ENCODE measurements around the gene HOXB4.

The HOXB4 gene

DNA sequence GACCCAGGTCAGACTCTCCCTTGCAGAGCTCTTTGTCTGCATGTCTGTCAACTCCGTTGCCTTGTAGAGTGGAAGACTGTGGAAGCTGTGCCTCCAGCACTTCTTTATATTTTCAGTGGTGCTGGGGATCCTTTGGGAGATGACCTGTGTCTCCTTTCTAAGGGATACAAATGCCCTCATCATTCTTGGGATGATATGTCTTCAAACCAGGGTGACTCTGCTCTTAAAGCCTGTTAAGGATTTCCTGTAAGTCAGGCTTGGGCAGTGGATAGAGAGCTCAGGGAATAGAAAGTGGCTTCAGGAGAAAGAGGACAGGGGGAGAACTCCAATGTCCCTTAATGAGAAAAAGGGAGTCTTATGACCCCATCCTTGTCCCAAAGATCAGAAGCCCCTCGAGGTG, 10.4 kb upstream of the HOXB4 start:
- Histone ChIP-seq H3K9ac (ENCODE audit: low read depth in 1 of 2, low read length in 2 of 2) (peak overlapping the region in 1 of 2 donors; percentile 44), H3K27me3 (ENCODE audit: control insufficient read depth in 1 of 2, insufficient read depth in 2 of 2, low read length in 2 of 2) (peaks cover 76 to 92% of the 10 kb centered on the region in 2 donors), H3K27ac (ENCODE audit: low read depth, low read length) (peak overlapping the region; percentile 64), H3K4me1 (ENCODE audit: control insufficient read depth in 1 of 2, insufficient read depth in 2 of 2, low read length in 2 of 2) (peaks cover 7 to 8% of the 10 kb centered on the region in 2 donors), H3K4me3 (ENCODE audit: low read depth in 1 of 2, low read length in 2 of 2) (peak overlapping the region in 1 of 2 donors; percentile 30), H3K36me3 (ENCODE audit: control insufficient read depth in 1 of 2, insufficient read depth in 2 of 2, low read length in 2 of 2) (no peaks in the 10 kb centered on the region), H3K9me3 (ENCODE audit: control insufficient read depth in 1 of 2, low read length in 2 of 2) (no peaks in the 10 kb centered on the region)

DNA sequence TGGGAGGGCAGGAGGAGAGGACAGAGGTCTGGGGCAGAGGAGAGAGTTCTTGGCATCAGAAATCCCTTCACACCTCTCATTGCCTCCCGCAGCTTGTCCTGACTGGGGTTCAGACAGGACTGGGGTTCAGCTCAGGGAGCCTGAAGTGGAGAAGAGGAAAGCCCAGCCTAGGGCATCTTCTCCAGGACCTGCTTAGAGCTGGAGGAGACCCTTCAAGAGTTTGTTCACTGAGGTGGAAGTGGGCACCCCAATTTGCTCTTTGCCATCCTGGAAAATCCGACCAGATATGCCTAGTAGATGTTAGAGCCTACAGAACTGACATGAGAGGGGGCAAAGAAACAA, 9.9 kb upstream of the HOXB4 start:
- peaks cover 75 to 92% of the 10 kb centered on the region in 2 donors for H3K27me3 ChIP-seq (ENCODE audit: control insufficient read depth in 1 of 2, insufficient read depth in 2 of 2, low read length in 2 of 2)
- H3K27ac ChIP-seq (ENCODE audit: low read depth, low read length), result peak overlapping the region; percentile 64
- H3K9me3 ChIP-seq (ENCODE audit: control insufficient read depth in 1 of 2, low read length in 2 of 2), result no peaks in the 10 kb centered on the region
- no peaks in the 10 kb centered on the region for H3K36me3 ChIP-seq (ENCODE audit: control insufficient read depth in 1 of 2, insufficient read depth in 2 of 2, low read length in 2 of 2)
- peaks cover 8 to 12% of the 10 kb centered on the region in 2 donors for H3K4me1 ChIP-seq (ENCODE audit: control insufficient read depth in 1 of 2, insufficient read depth in 2 of 2, low read length in 2 of 2)
- H3K9ac ChIP-seq (ENCODE audit: low read depth in 1 of 2, low read length in 2 of 2), result peak overlapping the region in 1 of 2 donors; percentile 44
- H3K4me3 ChIP-seq (ENCODE audit: low read depth in 1 of 2, low read length in 2 of 2), result no peak overlapping the region

DNA sequence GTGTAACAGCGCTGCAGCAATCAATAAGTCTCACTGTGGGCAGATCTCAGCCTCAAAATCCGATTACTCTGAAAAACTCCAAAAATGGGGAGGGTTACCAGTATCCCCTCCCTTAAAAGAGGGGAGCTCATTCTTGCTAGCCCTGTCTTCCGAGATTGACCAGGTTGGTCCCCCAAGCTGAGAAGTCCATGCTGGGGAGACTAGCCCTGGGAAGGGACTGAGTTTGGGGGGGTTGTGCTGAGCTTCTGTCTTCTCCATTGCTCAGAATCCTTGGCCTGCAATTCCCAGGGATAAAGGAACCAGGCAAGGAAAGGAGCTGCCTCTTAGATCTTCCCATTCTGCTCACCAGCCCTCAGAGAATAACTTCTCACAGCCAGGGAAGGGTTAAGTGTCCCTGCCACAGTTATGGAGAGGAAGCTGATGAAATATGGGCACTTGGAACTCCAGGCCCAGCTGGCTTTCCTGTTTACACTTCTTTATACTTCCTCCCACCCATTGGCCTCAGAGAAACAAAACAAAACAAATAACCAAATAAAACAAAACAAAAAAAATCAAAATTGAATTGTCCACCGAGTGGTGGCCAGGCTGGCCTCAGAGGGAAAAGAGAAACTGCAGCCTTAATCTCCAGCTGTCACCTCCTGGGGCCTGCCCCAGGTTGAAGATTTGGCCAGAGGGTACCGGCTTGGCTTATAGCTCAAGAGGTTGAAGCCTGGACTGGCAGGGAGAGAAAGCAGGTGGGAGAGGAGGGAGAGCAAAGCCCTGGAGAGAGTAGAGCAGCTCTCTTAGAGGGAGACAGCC, 9.3 kb upstream of the HOXB4 start:
- no peaks in the 10 kb centered on the region for H3K9me3 ChIP-seq (ENCODE audit: control insufficient read depth in 1 of 2, low read length in 2 of 2)
- H3K27ac ChIP-seq (ENCODE audit: low read depth, low read length), result peak overlapping the region; percentile 64
- H3K9ac ChIP-seq (ENCODE audit: low read depth in 1 of 2, low read length in 2 of 2), result peak overlapping the region; percentile 50 to 55
- peak overlapping the region in 1 of 2 donors; percentile 32 for H3K4me3 ChIP-seq (ENCODE audit: low read depth in 1 of 2, low read length in 2 of 2)
- H3K4me1 ChIP-seq (ENCODE audit: control insufficient read depth in 1 of 2, insufficient read depth in 2 of 2, low read length in 2 of 2), result peaks cover 8 to 12% of the 10 kb centered on the region in 2 donors
- H3K27me3 ChIP-seq (ENCODE audit: control insufficient read depth in 1 of 2, insufficient read depth in 2 of 2, low read length in 2 of 2), result peaks cover 75 to 94% of the 10 kb centered on the region in 2 donors
- no peaks in the 10 kb centered on the region for H3K36me3 ChIP-seq (ENCODE audit: control insufficient read depth in 1 of 2, insufficient read depth in 2 of 2, low read length in 2 of 2)

DNA sequence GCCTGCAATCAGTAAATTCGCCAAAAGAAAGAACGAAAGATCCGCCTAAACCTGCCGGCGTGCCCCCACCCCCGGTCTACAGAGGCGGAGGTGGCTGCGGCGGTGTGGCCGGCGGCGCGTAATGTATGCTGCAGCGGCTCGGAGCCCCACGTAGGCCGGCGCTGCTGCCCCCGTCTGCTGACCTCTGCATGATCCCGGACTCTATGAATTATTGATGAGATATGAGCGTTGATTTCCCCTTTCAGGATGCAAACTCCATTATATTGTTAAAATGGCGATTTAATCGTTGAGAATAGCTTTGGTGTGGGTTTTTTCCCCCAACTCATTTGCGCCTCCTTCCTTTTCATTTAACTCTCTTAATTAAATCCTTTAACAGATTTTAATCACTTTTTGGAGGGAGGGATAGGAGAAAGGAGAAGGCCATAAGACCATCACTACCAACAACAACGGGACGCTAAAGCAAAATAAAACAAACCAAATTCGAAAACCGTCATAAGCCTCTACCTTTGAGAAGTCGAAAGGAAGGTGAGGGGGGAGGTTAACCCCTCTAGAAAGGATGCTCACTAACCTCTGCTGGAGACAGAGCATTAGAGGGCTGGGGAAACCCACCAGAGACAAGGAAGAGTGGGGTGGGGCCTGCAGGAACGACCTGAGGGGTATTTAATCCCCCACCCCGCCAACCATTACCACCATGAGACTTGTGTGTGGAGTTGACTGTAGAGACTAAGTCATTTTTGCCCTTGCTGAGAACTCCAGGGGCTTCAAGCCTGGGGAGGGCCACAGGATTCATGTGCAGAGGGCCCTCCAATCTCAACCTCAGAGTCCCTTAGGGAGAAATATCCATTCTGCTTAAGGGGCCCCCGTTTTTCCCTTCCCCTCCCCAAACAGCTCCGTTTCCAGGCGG, 8.5 kb upstream of the HOXB4 start:
- peak overlapping the region; percentile 50 to 55 for H3K9ac ChIP-seq (ENCODE audit: low read depth in 1 of 2, low read length in 2 of 2)
- no peaks in the 10 kb centered on the region for H3K9me3 ChIP-seq (ENCODE audit: control insufficient read depth in 1 of 2, low read length in 2 of 2)
- peak overlapping the region; percentile 64 for H3K27ac ChIP-seq (ENCODE audit: low read depth, low read length)
- H3K36me3 ChIP-seq (ENCODE audit: control insufficient read depth in 1 of 2, insufficient read depth in 2 of 2, low read length in 2 of 2), result no peaks in the 10 kb centered on the region
- H3K27me3 ChIP-seq (ENCODE audit: control insufficient read depth in 1 of 2, insufficient read depth in 2 of 2, low read length in 2 of 2), result peaks cover 74 to 96% of the 10 kb centered on the region in 2 donors
- H3K4me3 ChIP-seq (ENCODE audit: low read depth in 1 of 2, low read length in 2 of 2), result peak overlapping the region; percentile 69 to 81
- peaks cover 8 to 12% of the 10 kb centered on the region in 2 donors for H3K4me1 ChIP-seq (ENCODE audit: control insufficient read depth in 1 of 2, insufficient read depth in 2 of 2, low read length in 2 of 2)

DNA sequence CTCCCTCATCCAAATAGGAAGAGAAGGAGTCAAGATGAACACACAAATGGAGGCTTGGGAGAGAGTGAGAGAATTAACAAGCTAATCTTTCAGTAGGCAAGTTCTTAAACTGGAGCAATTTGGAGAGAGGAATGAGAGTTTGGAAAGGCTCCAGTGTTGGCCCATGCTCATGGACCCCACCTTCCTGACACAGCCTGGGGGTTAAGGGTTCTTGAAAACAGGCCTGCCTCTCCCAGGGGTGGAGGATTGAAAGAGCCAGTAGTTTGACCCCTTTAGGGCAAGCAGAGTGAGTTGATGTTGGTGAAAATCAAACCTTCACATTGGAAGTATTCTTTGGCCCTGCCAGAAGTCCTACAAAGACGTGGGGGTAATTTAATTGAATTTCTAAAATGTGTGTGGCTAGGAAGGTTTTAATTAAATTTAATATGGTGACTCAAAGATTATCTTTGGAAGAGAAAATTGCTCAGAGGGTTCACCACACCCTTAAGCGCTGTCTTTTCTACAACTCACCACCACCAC, 6.1 kb upstream of the HOXB4 start:
- Histone ChIP-seq H3K9ac (ENCODE audit: low read depth in 1 of 2, low read length in 2 of 2) (no peak overlapping the region), H3K4me1 (ENCODE audit: control insufficient read depth in 1 of 2, insufficient read depth in 2 of 2, low read length in 2 of 2) (peaks cover 8 to 12% of the 10 kb centered on the region in 2 donors), H3K4me3 (ENCODE audit: low read depth in 1 of 2, low read length in 2 of 2) (no peak overlapping the region), H3K27me3 (ENCODE audit: control insufficient read depth in 1 of 2, insufficient read depth in 2 of 2, low read length in 2 of 2) (peaks cover 69 to 94% of the 10 kb centered on the region in 2 donors), H3K9me3 (ENCODE audit: control insufficient read depth in 1 of 2, low read length in 2 of 2) (no peaks in the 10 kb centered on the region), H3K36me3 (ENCODE audit: control insufficient read depth in 1 of 2, insufficient read depth in 2 of 2, low read length in 2 of 2) (no peaks in the 10 kb centered on the region), H3K27ac (ENCODE audit: low read depth, low read length) (peak overlapping the region; percentile 30)

DNA sequence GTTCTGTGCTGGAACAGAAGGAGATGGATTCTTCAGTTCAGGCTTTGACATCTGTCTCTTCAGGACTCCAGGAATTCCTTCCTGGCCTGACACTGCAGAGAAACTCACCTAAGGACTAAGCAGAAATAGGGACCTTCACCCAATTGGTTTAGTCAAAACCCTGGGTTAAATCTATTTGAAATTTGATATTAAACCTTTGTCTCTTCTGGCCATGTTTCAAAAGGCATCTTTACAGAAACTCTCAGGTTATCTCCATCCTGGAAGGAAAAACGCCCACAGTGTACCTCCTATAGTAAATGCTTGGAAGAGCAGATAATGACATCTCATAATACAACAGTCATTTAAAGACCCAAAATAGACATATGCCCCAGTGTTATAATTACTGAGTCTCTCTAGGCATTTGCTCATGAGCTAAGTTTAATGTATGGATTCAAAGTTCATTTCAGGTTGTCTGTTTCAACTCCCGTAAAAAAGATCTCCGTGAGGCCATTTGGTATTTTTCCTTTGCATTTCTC, 5.6 kb upstream of the HOXB4 start:
- Histone ChIP-seq H3K27ac (ENCODE audit: low read depth, low read length) (no peak overlapping the region), H3K9me3 (ENCODE audit: control insufficient read depth in 1 of 2, low read length in 2 of 2) (no peaks in the 10 kb centered on the region), H3K36me3 (ENCODE audit: control insufficient read depth in 1 of 2, insufficient read depth in 2 of 2, low read length in 2 of 2) (no peaks in the 10 kb centered on the region), H3K4me1 (ENCODE audit: control insufficient read depth in 1 of 2, insufficient read depth in 2 of 2, low read length in 2 of 2) (peaks cover 8 to 16% of the 10 kb centered on the region in 2 donors), H3K9ac (ENCODE audit: low read depth in 1 of 2, low read length in 2 of 2) (no peak overlapping the region), H3K27me3 (ENCODE audit: control insufficient read depth in 1 of 2, insufficient read depth in 2 of 2, low read length in 2 of 2) (peaks cover 70 to 94% of the 10 kb centered on the region in 2 donors), H3K4me3 (ENCODE audit: low read depth in 1 of 2, low read length in 2 of 2) (no peak overlapping the region)

DNA sequence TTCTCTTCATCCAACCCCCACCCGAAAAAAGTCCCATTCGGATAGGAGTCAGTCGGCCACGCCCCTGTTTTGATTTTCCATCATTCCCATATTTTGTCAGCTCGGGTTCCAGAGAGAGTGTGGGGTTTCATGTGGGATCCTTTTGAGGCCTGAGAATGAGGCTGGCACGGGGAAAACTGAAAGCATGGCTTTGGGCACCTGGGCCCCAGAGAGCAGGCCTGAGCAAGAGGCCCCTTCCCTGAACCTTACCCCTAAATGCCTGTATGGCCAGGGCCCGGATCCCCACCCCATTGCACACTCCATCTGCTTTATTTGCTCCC, 4.6 kb upstream of the HOXB4 start:
- Histone ChIP-seq H3K4me3 (ENCODE audit: low read depth in 1 of 2, low read length in 2 of 2) (no peak overlapping the region), H3K27ac (ENCODE audit: low read depth, low read length) (peak overlapping the region; percentile 87), H3K9me3 (ENCODE audit: control insufficient read depth in 1 of 2, low read length in 2 of 2) (no peaks in the 10 kb centered on the region), H3K4me1 (ENCODE audit: control insufficient read depth in 1 of 2, insufficient read depth in 2 of 2, low read length in 2 of 2) (peaks cover 8 to 17% of the 10 kb centered on the region in 2 donors), H3K9ac (ENCODE audit: low read depth in 1 of 2, low read length in 2 of 2) (no peak overlapping the region), H3K36me3 (ENCODE audit: control insufficient read depth in 1 of 2, insufficient read depth in 2 of 2, low read length in 2 of 2) (no peaks in the 10 kb centered on the region), H3K27me3 (ENCODE audit: control insufficient read depth in 1 of 2, insufficient read depth in 2 of 2, low read length in 2 of 2) (peaks cover 61 to 87% of the 10 kb centered on the region in 2 donors)

DNA sequence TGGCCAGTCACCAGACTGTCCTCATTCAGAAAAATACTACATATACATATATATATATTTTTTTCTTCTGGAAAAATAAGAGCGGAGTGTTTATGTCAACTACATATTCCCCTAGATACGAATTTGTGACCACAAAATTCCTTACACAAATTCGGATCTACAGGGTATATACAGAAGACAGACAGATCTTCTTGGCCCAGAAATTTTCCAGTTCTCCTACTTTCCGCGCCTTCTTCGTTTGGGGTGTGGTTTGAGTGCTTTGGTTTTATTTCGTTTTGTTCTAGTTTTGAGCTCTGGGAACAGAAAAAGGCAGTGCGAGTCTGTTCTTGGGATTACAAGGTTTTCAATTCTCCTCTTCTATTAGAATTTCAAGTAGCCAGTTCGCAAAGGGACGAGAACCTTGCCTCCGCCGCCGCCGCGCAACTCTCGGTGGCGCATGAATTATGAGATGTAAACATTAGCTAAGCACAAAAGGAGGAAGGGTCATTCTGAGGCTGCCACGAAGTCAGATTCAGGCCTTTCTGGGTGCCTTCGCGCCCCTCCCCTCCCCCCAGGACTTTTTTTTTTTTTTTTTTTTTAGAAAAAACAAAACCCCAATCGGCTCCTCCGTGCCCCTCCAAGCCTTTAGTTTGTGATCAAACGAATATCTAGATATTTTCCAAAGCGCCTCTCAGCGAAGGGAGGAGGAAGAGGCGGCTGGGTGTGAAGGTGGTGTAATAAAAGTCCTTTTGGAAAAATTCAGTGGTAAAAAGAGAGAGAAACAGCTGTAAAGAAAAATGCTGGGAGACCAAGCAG, 1.8 kb upstream of the HOXB4 start:
- Histone ChIP-seq H3K9ac (ENCODE audit: low read depth in 1 of 2, low read length in 2 of 2) (peak overlapping the region; percentile 53 to 66), H3K4me1 (ENCODE audit: control insufficient read depth in 1 of 2, insufficient read depth in 2 of 2, low read length in 2 of 2) (peaks cover 0 to 11% of the 10 kb centered on the region in 2 donors), H3K27me3 (ENCODE audit: control insufficient read depth in 1 of 2, insufficient read depth in 2 of 2, low read length in 2 of 2) (peaks cover 54 to 84% of the 10 kb centered on the region in 2 donors), H3K27ac (ENCODE audit: low read depth, low read length) (peak overlapping the region; percentile 61), H3K9me3 (ENCODE audit: control insufficient read depth in 1 of 2, low read length in 2 of 2) (no peaks in the 10 kb centered on the region), H3K36me3 (ENCODE audit: control insufficient read depth in 1 of 2, insufficient read depth in 2 of 2, low read length in 2 of 2) (no peaks in the 10 kb centered on the region), H3K4me3 (ENCODE audit: low read depth in 1 of 2, low read length in 2 of 2) (peak overlapping the region in 1 of 2 donors; percentile 55)

DNA sequence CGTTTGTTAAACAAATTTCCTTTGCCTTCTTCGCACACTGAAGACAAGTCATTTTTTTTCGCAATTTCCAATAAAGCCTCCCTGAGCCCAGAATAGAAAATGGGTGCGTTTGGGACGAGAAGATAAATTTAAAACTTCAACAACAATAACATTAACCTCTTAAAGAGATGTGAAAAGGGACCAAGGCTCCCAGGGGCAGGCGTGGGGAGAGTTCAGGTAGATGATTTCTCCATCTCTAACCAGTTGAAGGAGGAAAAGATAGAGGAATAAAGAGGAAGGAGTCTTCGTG, 1.3 kb upstream of the HOXB4 start:
- H3K27ac ChIP-seq (ENCODE audit: low read depth, low read length), result peak overlapping the region; percentile 45
- H3K36me3 ChIP-seq (ENCODE audit: control insufficient read depth in 1 of 2, insufficient read depth in 2 of 2, low read length in 2 of 2), result no peaks in the 10 kb centered on the region
- H3K27me3 ChIP-seq (ENCODE audit: control insufficient read depth in 1 of 2, insufficient read depth in 2 of 2, low read length in 2 of 2), result peaks cover 58 to 87% of the 10 kb centered on the region in 2 donors
- peak overlapping the region in 1 of 2 donors; percentile 69 for H3K9ac ChIP-seq (ENCODE audit: low read depth in 1 of 2, low read length in 2 of 2)
- peak overlapping the region; percentile 21 to 57 for H3K4me3 ChIP-seq (ENCODE audit: low read depth in 1 of 2, low read length in 2 of 2)
- H3K4me1 ChIP-seq (ENCODE audit: control insufficient read depth in 1 of 2, insufficient read depth in 2 of 2, low read length in 2 of 2), result peaks cover 0 to 11% of the 10 kb centered on the region in 2 donors
- H3K9me3 ChIP-seq (ENCODE audit: control insufficient read depth in 1 of 2, low read length in 2 of 2), result no peaks in the 10 kb centered on the region

All from duodenal mucosa (tissue), 2 donors.